H9 (cell line): ENCODE measurements around the gene TKFC. TPM values are rescaled to one million over a fixed set of nuclear protein-coding genes. Genes with fewer than 3 reads are reported as not detected.
A peak's percentile ranks its signal among the peaks of the same experiment; 100 is the strongest.

Experiments used
- DNase-seq: peaks from one replicate; pipeline ENCODE4 v3.0.0-alpha.2; 2017
- H2AFZ ChIP-seq: one replicate; pipeline ENCODE4 v1.6.1; 2013; ENCODE audit warnings: mild to moderate bottlenecking, low read length, control low read depth, moderate library complexity
- H2AK5ac ChIP-seq: 2 replicates; pipeline ENCODE4 v1.6.1; 2013; ENCODE audit warnings: low read length, control low read depth, mixed read lengths; ENCODE audit not compliant: insufficient read length
- H2BK120ac ChIP-seq: one replicate; pipeline ENCODE4 v1.6.1; 2013; ENCODE audit warnings: low read depth, mild to moderate bottlenecking, low read length, control low read depth, inconsistent platforms; ENCODE audit not compliant: poor library complexity, severe bottlenecking
- H2BK12ac ChIP-seq: 2 replicates; pipeline ENCODE4 v1.6.1; 2013; ENCODE audit warnings: low read length, control low read depth, mixed read lengths, low read depth; ENCODE audit not compliant: insufficient read length
- H2BK15ac ChIP-seq: 2 replicates; pipeline ENCODE4 v1.6.1; 2013; ENCODE audit warnings: low read depth, low read length, control low read depth
- H2BK20ac ChIP-seq: one replicate; pipeline ENCODE4 v1.6.1; 2013; ENCODE audit warnings: low read depth, mild to moderate bottlenecking, low read length, control low read depth, inconsistent platforms; ENCODE audit not compliant: poor library complexity, severe bottlenecking
- H2BK5ac ChIP-seq: 2 replicates; pipeline ENCODE4 v1.6.1; 2013; ENCODE audit warnings: low read length, control low read depth, mixed read lengths; ENCODE audit not compliant: insufficient read length
- H3K14ac ChIP-seq: 2 replicates; pipeline ENCODE4 v1.6.1; 2013; ENCODE audit warnings: low read length, control low read depth; ENCODE audit not compliant: insufficient read depth
- H3K18ac ChIP-seq: 2 replicates; pipeline ENCODE4 v1.6.1; 2013; ENCODE audit warnings: low read depth, mild to moderate bottlenecking, mixed read lengths, low read length, control low read depth; ENCODE audit not compliant: insufficient read length
- H3K23ac ChIP-seq: 2 replicates; pipeline ENCODE4 v1.6.1; 2013; ENCODE audit warnings: low read length, control low read depth, mixed read lengths, low read depth; ENCODE audit not compliant: insufficient read length
- H3K23me2 ChIP-seq: 2 replicates; pipeline ENCODE4 v1.6.1; 2013; ENCODE audit warnings: low read depth, mild to moderate bottlenecking, mixed read lengths, low read length, control low read depth; ENCODE audit not compliant: insufficient read length, poor library complexity, severe bottlenecking
- H3K27ac ChIP-seq: 2 replicates; pipeline ENCODE4 v1.5.1; 2013; ENCODE audit warnings: low read length, control low read depth, mixed read lengths, low read depth; ENCODE audit not compliant: insufficient read length
- H3K27me3 ChIP-seq: 2 replicates; pipeline ENCODE4 v1.6.1; 2013; ENCODE audit warnings: low read length, control low read depth, inconsistent platforms; ENCODE audit not compliant: insufficient read depth
- H3K4ac ChIP-seq: 2 replicates; pipeline ENCODE4 v1.6.1; 2013; ENCODE audit warnings: low read depth, mild to moderate bottlenecking, control low read depth, inconsistent platforms, low read length, moderate library complexity
- H3K4me1 ChIP-seq: 2 replicates; pipeline ENCODE4 v1.6.1; 2013; ENCODE audit warnings: low read length, control low read depth, inconsistent platforms; ENCODE audit not compliant: insufficient read depth
- H3K4me2 ChIP-seq: 2 replicates; pipeline ENCODE4 v1.6.1; 2013; ENCODE audit warnings: low read length, control low read depth, mixed read lengths; ENCODE audit not compliant: insufficient read length, insufficient read depth
- H3K56ac ChIP-seq: 2 replicates; pipeline ENCODE4 v1.6.1; 2013; ENCODE audit warnings: low read depth, mild to moderate bottlenecking, mixed read lengths, low read length, control low read depth; ENCODE audit not compliant: insufficient read length
- H3K79me1 ChIP-seq: 2 replicates; pipeline ENCODE4 v1.6.1; 2013; ENCODE audit warnings: low read depth, mild to moderate bottlenecking, moderate library complexity, low read length, control low read depth, inconsistent platforms; ENCODE audit not compliant: insufficient read depth, poor library complexity, severe bottlenecking
- H3K79me2 ChIP-seq: 2 replicates; pipeline ENCODE4 v1.6.1; 2013; ENCODE audit warnings: low read length, control low read depth, inconsistent platforms; ENCODE audit not compliant: insufficient read depth
- H3K9ac ChIP-seq: 2 replicates; pipeline ENCODE4 v1.6.1; 2013; ENCODE audit warnings: low read length, control low read depth, mixed read lengths; ENCODE audit not compliant: insufficient read length; ENCODE audit errors: extremely low read depth
- H3K9me3 ChIP-seq: one replicate; pipeline ENCODE4 v1.6.1; 2013; ENCODE audit warnings: low read depth, low read length, inconsistent platforms; ENCODE audit not compliant: control insufficient read depth
- H3T11ph ChIP-seq: one replicate; pipeline ENCODE4 v1.6.1; 2013; ENCODE audit warnings: mild to moderate bottlenecking, low read length, control low read depth, inconsistent platforms
- H4K20me1 ChIP-seq: one replicate; pipeline ENCODE4 v1.6.1; 2013; ENCODE audit not compliant: control insufficient read depth, insufficient read length, insufficient read depth
- H4K5ac ChIP-seq: 2 replicates; pipeline ENCODE4 v1.6.1; 2013; ENCODE audit warnings: low read depth, mild to moderate bottlenecking, mixed read lengths, low read length, control low read depth; ENCODE audit not compliant: insufficient read length
- H4K8ac ChIP-seq: replicated peaks from 2 replicates; pipeline ENCODE4 v1.6.1; 2013; ENCODE audit warnings: low read length, control low read depth, mixed read lengths, low read depth; ENCODE audit not compliant: insufficient read length
- H4K91ac ChIP-seq: 2 replicates; pipeline ENCODE4 v1.6.1; 2013; ENCODE audit warnings: low read depth, mild to moderate bottlenecking, moderate library complexity, mixed read lengths, low read length, control low read depth; ENCODE audit not compliant: insufficient read length
- H3K27ac Mint-ChIP-seq, 3 experiments: 2 replicates in 2 of 3; 3 replicates in 1 of 3; pipeline ENCODE4 v1.8.0; 2020 to 2021; ENCODE audit warnings: mixed read lengths in 3 of 3, mild to moderate bottlenecking in 1 of 3, moderate library complexity in 1 of 3
- H3K27me3 Mint-ChIP-seq: 2 replicates; pipeline ENCODE4 v1.8.0; 2021; ENCODE audit warnings: low read depth, mild to moderate bottlenecking, moderate library complexity, mixed read lengths
- H3K36me3 Mint-ChIP-seq, 3 experiments: 2 replicates in 2 of 3; 3 replicates in 1 of 3; pipeline ENCODE4 v1.8.0; 2020 to 2021; ENCODE audit warnings: low read depth in 3 of 3, mixed read lengths in 3 of 3; ENCODE audit not compliant: insufficient read depth in 1 of 3
- H3K4me1 Mint-ChIP-seq, 2 experiments: 2 replicates each; pipeline ENCODE4 v1.8.0; 2020; ENCODE audit warnings: mixed read lengths in 2 of 2
- H3K4me3 Mint-ChIP-seq, 2 experiments: 2 replicates in 1 of 2; 3 replicates in 1 of 2; pipeline ENCODE4 v1.8.0; 2020 to 2021; ENCODE audit warnings: mild to moderate bottlenecking in 2 of 2, mixed read lengths in 2 of 2, moderate library complexity in 1 of 2
- H3K9me3 Mint-ChIP-seq, 2 experiments: 2 replicates in 1 of 2; 3 replicates in 1 of 2; pipeline ENCODE4 v1.8.0; 2020; ENCODE audit warnings: mild to moderate bottlenecking in 2 of 2, mixed read lengths in 2 of 2, moderate library complexity in 1 of 2
- WGBS: extraction: QIAGEN DNeasy Blood & Tissue Kit; methylation state at CpG from one replicate; pipeline ENCODE4 v1.1.7; 2013; ENCODE audit warnings: missing lambda C conversion rate, low lambda C conversion rate, mixed read lengths; ENCODE audit not compliant: insufficient read length; ENCODE audit errors: extremely low coverage; 5-methylcytosine and 5-hydroxymethylcytosine counted together
- total RNA-seq: library from RNA; stranded (reverse); gene quantifications from 2 replicates; pipeline ENCODE4 v1.2.1, GENCODE V29; 2021
- TF ChIP-seq, protein P1 (sequence below): fragments of 200-600 bp; sonication (generic); conservative IDR thresholded peaks from 3 replicates; pipeline ENCODE4 v1.8.0; 2021; ENCODE audit warnings: antibody characterized with exemption, mild to moderate bottlenecking

Gene TKFC
- total RNA-seq, 1 experiment from 2014 or later, result 59.0 TPM

DNA sequence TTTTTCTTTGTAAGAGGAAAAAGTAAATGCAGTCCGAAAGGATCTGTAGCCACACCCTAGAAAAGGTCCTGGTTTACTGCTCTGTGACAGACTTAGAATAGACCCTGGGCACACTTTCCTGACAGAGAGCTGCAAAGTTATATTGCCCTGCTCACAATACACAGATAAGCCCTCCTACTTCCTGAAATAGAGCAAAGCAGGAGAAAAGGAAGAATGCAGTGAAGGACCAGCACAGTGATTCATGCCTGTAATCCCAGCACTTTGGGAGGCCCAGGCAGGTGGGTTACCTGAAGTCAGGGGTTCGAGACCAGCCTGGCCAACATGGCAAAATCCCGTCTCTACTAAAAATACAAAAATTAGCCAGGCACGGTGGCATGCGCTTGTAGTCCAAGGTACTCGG is 26.5 kb downstream of the TKFC start:
- Mint-ChIP-seq H3K9me3 (no peaks in the 10 kb centered on the region; a peak in 1 of 5 replicates), H3K4me3 (peak overlapping the region in 1 of 2 experiments; percentile 35; a peak in 2 of 5 replicates), H3K36me3 (peaks cover 11 to 16% (median 11%) of the 10 kb centered on the region in 3 experiments; a peak in 6 of 7 replicates), H3K27me3 (no peaks in the 10 kb centered on the region), H3K27ac (peak overlapping the region in 1 of 3 experiments; percentile 34; a peak in 3 of 7 replicates), H3K4me1 (peaks cover 13 to 25% of the 10 kb centered on the region in 2 experiments)
- no peak overlapping the region for H2BK12ac ChIP-seq
- H3K23ac ChIP-seq, result no peak overlapping the region
- no peak overlapping the region for H2BK15ac ChIP-seq
- TF ChIP-seq, protein P1, sequence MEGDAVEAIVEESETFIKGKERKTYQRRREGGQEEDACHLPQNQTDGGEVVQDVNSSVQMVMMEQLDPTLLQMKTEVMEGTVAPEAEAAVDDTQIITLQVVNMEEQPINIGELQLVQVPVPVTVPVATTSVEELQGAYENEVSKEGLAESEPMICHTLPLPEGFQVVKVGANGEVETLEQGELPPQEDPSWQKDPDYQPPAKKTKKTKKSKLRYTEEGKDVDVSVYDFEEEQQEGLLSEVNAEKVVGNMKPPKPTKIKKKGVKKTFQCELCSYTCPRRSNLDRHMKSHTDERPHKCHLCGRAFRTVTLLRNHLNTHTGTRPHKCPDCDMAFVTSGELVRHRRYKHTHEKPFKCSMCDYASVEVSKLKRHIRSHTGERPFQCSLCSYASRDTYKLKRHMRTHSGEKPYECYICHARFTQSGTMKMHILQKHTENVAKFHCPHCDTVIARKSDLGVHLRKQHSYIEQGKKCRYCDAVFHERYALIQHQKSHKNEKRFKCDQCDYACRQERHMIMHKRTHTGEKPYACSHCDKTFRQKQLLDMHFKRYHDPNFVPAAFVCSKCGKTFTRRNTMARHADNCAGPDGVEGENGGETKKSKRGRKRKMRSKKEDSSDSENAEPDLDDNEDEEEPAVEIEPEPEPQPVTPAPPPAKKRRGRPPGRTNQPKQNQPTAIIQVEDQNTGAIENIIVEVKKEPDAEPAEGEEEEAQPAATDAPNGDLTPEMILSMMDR, result no peak
- no peak overlapping the region for H3K14ac ChIP-seq
- no peak overlapping the region for H3K18ac ChIP-seq
- H3K79me2 ChIP-seq, result peaks cover 2% of the 10 kb centered on the region; the same call in 1 of the 2 replicates
- no peak overlapping the region for H3K4me2 ChIP-seq
- H3K9ac ChIP-seq, result no peak overlapping the region
- no peak overlapping the region for H4K5ac ChIP-seq
- H2BK20ac ChIP-seq, result no peak overlapping the region
- peaks cover 6% of the 10 kb centered on the region for H3K23me2 ChIP-seq
- no peak overlapping the region for H2AK5ac ChIP-seq
- H3K27ac ChIP-seq, result no peak overlapping the region
- H3K27me3 ChIP-seq, result no peaks in the 10 kb centered on the region
- no peak for DNase-seq
- no peak overlapping the region for H3K56ac ChIP-seq
- no peaks in the 10 kb centered on the region for H4K20me1 ChIP-seq
- H2BK5ac ChIP-seq, result no peak overlapping the region
- H3T11ph ChIP-seq, result no peak overlapping the region
- H4K8ac ChIP-seq, result no peak overlapping the region
- H3K4ac ChIP-seq, result no peak overlapping the region
- no peak overlapping the region for H4K91ac ChIP-seq
- no peak overlapping the region for H2BK120ac ChIP-seq
- H3K79me1 ChIP-seq, result no peaks in the 10 kb centered on the region
- H2AFZ ChIP-seq, result no peak overlapping the region
- no peaks in the 10 kb centered on the region for H3K4me1 ChIP-seq
- no CpG with 5 or more reads among the region's 6 CpGs for WGBS
- no peaks in the 10 kb centered on the region for H3K9me3 ChIP-seq
